ENCODE data around the gene CLTC. TPM values are rescaled to one million over a fixed set of nuclear protein-coding genes. Genes with fewer than 3 reads are reported as not detected.

The CLTC gene
- total and polyA plus RNA-seq, 2 of the 8 experiments (the other 6 are each of a cell fraction or from before 2014, with no cell fraction given) = 175 to 283 TPM

DNA sequence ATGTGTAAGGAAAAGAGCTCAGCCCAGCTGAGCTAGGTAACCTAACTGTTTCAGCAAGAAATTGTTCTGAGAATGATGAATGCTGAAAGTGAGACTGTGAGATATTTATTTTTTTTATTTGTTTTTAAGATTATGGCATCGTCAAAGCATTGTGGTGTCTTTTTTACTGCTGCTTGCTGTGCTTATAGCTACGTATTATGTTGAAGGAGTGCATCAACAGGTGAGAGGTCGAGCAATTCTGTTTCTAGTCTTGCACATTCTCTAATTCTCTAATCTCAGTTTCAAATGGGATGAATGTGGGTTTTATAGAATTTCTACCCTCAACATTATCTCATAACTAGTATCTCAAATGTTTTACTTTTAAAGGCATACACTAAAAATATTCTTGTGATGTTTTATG, 117.6 kb downstream of the CLTC start (continued):
- TF ChIP-seq CBX8 (IDR thresholded peaks at IDR 0.05; ENCODE audit: borderline replicate concordance, low read depth, low read length) = no peak
- no peak for TF ChIP-seq HDAC6 (IDR thresholded peaks at IDR 0.05; ENCODE audit: low read depth, low read length)
- TF ChIP-seq SP2 (IDR thresholded peaks at IDR 0.05; ENCODE audit: low read length) = no peak
- no peak for TF ChIP-seq EP300 (IDR thresholded peaks at IDR 0.05; ENCODE audit: borderline replicate concordance in 1 of 2, low read depth in 2 of 2, low read length in 2 of 2)

Measured in H1 (cell line).